ENCODE measurements around the gene SERPINE2. TPM values are rescaled to one million over a fixed set of nuclear protein-coding genes. Genes with fewer than 3 reads are reported as not detected.

SERPINE2 gene, protein sequence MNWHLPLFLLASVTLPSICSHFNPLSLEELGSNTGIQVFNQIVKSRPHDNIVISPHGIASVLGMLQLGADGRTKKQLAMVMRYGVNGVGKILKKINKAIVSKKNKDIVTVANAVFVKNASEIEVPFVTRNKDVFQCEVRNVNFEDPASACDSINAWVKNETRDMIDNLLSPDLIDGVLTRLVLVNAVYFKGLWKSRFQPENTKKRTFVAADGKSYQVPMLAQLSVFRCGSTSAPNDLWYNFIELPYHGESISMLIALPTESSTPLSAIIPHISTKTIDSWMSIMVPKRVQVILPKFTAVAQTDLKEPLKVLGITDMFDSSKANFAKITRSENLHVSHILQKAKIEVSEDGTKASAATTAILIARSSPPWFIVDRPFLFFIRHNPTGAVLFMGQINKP
- total RNA-seq, result 61.3 TPM

DNA sequence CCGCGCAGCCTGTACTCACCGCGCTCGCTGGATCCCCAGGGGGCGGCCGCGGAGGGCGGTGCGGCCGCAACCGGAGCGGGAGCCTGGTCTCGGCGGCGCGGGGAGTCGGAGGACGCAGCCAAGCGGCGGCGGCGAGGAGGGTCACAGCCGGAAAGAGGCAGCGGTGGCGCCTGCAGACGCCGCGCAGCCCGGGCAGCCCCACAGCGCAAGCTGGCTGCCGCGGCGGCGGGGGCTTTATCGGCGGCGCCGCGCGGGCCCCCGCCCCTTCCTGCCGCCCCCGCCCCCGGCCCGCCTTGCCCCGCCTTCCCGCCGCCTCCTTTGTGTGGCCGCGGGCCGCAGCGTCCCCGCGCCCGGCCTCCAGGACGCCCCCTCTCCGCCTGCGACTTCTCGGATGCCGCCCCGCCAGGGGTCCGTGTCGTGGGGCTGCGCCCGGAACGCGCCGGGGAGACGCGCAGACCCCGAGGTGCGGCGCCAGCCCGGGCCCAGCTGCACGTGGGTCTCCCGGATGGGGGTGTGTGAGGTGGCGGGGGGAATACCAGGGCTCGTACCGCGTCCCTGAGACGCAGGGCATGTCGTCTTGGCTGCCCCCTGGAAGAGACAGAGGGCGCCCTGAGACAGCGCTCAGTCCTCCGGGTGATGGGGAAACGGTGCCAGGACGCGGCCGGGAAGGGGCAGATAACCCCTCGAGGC, at the start of gene SERPINE2:
SERPINE2 (minus strand) TSS at position 207 of the 690 bp plus-strand sequence. CDS start 37,386 bp downstream, outside the sequence.
- ATAC-seq (peak; percentile 83), DNase-seq (ENCODE audit: low spot score) (peak; percentile 81)
- intact Hi-C loops (cut with DNase I), result no loop called here

DNA sequence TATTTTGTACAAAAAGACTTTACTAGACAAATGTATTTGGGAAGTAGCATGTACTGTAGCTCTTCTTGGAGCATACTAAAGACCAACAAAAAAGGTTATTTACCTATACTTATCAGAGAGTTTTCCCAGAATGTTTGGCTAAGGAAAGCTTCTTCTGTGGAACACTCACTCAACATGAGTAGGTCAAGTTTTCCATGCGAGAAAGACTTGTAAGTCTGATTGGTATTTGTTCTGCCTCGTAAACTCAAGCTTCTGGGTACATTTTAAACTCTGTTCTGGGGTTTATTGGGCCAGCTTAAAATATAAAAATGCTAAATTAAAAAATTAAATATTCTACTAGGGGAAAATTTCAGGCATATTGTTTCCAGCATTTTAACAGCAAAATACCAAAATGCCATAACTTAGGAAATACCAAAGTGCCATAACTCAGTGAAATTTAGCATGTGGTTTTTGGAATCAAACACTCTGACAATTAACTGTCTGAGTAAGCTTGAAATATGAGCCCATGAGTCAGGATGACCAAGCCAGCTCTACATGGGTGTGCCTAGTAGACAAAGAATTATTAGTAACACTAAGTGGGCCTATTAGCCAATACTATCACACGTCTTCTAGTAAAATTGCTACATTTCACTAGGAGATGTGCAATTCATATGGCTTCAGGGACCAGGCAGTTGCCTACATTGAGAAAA, 47.3 kb upstream of the SERPINE2 start:
- no peak for DNase-seq (ENCODE audit: low spot score)
- ATAC-seq, result peak; percentile 93
- intact Hi-C loops (cut with DNase I), result no loop called here

DNA sequence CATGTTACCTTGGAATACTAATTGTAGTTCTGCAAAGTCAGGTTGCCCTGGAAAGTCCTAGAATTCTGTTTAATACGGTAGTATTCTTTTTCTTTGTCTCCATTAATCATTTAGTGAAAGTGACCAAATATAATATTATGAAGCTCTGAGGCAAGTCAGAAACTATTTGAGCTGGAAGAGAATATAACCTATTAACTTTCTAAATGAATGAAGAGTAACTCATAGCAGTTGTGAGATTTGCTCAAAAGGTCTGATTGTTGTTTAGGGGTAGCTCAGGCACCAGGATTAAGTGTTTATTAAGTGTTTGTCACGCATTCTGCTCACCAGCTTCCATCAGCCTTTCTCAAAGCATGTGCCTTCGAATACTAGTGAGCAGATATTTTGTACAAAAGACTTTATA, 46.7 kb upstream of the SERPINE2 start:
- ATAC-seq, result no peak
- intact Hi-C loops (cut with DNase I), result no loop called here

DNA sequence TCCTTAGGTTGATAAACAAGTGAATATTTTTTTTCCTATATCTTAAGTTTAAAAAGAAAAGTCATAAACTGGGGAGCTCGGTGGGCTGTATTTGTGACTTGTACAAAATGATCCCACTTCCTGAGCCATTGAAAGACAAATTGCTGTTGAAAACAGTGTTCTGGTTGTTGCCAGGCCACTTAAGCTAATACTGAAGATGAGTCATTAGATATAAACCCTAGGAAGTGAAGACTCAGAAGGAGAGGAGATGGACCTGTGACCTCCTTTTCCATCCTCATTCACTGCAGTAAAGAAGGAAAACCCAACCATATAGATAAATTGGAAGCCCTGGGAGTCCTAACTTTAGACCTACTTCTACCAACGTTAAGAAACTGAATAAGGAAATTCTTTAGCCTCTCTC, 46.2 kb upstream of the SERPINE2 start:
- ATAC-seq (peak; percentile 44), DNase-seq (ENCODE audit: low spot score) (no peak)
- intact Hi-C loops (cut with DNase I), result no loop called here

More for the DNA sequence above, 46.7 kb upstream of the SERPINE2 start:
- DNase-seq (ENCODE audit: low spot score), result no peak

DNA sequence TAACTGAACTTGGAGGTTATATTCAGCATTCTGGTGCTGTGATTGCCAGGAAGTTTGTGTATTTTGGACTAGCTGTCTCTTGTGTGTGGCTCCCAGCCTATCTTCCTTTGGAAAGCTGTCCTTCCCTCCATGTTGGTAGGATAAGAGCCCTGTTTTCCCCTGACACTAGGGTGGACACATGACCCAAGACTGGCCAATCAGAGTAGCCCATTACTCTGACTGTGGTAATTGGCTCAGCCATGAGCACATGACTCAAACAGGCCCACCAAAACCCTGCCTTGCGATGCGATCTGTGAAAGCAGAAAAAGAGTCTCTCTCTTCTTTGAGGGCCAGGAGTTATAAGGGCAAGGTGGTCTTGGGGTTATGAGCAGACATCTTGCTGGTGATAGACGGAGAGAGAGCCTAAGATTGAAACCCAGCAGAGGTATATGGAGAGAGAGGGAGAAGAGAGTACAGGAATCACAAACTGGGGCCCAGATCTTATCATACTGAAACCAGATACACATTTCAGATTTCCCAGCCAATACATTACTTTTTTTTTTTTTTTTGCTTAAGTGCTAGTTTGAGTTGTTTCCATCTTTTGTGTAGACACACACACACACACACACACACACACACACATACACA, 45.3 kb upstream of the SERPINE2 start:
- DNase-seq (ENCODE audit: low spot score) (no peak), ATAC-seq (peak; percentile 70)
- intact Hi-C loops (cut with DNase I), result no loop called here

DNA sequence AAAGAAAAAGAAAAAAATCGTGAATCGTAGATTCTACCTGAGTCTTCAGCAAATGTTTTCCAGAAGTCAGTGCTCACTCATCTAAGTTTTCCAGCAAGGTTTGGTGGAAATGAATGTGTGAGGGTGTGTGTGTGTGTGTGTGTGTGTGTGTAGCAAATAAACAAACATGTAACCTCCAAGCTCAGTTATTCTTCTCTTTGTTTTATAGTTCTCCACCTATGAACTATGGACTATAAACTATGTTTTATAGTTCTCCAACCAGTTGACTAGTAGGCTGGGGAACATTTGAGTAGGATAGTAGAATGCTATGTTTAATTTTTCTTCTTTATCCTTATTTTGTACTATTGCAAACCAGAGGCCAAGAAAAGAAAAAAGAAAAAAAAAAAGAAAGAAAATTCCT, 44.6 kb upstream of the SERPINE2 start:
- ATAC-seq (no peak), DNase-seq (ENCODE audit: low spot score) (no peak)
- intact Hi-C loops (cut with DNase I), result no loop called here

DNA sequence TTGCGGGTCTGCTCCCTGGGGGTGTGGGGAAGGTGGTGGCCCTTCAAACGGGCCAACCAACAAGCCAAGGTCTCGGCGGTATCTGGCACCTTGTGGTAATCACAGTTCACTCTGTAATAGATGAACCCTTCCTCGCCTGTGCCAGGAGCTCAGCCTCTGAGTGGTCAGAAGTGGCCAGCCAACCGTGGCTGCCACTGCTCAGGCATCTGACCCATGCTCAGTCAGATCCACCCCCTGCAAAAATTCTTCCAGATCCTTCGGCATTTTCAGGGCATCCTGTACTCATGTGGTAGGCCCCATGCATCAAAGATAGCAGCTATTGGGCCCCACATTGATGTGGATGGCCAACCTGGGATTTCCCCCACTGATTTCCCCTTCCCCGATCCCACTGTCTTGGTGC, 39.6 kb upstream of the SERPINE2 start:
- no peak for DNase-seq (ENCODE audit: low spot score)
- intact Hi-C loops (cut with DNase I), result no loop called here
- ATAC-seq, result no peak

DNA sequence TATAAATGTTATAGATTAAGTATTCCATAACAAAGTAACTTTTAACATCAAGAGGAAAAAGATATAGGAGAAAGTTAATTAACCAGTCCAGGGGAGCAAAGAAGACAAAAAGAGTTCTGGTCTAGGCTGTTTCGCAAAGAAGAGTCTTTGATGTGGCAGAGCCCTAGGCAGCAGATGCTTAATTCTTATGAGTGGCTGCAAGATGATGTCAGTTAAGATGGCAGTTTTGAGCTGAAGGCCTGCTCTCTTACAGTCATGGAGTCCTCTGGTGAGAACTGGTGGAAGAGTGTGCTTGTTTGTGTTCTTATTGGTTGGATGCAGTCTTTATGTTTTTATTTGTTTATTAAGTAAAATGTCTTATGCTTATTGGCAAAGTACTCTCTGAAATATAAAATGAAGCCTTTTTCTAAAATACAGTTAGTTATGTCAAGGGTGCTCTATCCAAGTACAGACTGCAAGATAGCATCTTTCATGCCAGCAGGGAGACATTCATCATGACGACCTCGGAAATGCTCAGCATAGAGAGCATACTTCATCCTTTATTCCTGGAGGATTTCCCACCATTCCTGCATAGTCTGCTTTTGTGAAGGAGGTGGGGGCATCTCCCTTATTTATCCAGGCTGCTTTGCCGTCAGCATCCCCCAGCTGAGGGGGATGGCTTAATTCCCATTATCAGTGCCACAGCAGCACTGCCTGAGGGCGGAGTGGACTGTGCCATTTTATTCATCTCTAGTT, 38.9 kb upstream of the SERPINE2 start:
- intact Hi-C loops (cut with DNase I), result no loop called here
- no peak for ATAC-seq
- no peak for DNase-seq (ENCODE audit: low spot score)

DNA sequence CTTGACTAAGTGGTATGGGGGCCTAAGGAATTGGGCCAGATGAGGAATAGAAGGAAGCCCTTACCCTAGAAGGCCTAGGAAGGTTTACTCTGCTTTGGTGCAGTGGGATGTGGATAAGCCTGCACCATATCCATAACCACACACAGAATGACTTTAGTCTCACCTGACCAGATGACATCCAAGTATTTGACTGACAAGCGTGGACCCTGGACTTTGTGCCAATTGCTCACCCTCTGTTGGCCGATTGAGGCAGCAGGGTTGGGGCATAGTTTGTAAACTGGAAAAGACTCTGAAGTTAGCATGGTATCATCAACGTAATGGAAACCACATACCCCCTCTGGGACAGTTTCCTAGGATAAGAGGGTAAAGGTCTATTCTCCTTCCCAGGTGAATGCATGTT, 36.5 kb upstream of the SERPINE2 start:
- intact Hi-C loops (cut with DNase I), result no loop called here
- DNase-seq (ENCODE audit: low spot score) (no peak), ATAC-seq (no peak)

DNA sequence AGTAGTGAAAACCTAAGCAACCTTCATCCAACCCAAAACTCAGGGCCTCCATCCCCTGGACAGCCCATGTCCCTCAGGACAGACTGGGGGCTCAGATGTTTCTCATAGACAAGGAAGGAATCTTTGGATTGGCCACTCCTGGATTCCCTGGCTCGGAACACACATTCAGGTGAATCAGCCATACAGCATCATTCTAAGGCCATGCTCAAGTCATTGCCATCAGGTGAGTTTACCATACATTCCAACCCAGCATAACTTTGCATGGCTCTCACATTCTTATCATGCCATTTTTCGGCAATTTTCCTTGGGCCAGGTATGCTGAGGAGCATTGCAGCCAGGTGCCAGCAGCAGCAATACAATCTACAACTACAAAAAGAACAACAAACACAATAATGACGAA, 34.6 kb upstream of the SERPINE2 start:
- DNase-seq (ENCODE audit: low spot score) (no peak), ATAC-seq (no peak)
- intact Hi-C loops (cut with DNase I), result no loop called here

DNA sequence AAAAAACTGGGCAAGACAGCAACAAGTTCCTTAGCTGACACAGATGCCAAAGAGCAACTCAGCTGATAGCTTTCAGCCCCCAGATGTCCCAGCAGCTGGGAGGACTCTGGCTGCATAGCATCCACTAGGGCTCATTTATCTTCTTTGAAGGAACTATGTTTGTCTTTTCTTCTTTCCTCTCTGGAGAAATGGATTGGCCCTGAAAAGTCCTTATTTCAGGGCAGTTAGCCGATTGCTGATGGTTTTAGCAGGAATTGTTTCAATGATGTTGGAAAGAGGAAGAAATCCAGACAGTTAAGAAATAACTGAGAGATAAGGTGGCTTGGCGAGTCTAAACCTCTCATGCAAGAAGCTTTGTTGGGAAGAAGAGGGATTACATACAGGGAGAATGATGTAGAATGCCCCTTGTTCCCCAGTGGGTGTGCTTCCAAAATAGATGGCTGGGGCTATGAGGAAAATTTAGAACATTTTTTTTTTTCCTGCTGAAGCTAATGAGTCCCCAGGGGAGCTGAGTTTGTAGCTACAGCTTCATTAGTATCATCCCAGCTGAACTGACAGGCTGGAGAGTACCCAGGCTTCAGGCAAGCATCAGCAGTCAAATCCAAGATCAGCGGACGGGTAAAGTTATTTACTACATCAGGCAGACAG, 33.6 kb upstream of the SERPINE2 start:
- DNase-seq (ENCODE audit: low spot score) (no peak), ATAC-seq (peak; percentile 79)
- intact Hi-C loops (cut with DNase I), result no loop called here

DNA sequence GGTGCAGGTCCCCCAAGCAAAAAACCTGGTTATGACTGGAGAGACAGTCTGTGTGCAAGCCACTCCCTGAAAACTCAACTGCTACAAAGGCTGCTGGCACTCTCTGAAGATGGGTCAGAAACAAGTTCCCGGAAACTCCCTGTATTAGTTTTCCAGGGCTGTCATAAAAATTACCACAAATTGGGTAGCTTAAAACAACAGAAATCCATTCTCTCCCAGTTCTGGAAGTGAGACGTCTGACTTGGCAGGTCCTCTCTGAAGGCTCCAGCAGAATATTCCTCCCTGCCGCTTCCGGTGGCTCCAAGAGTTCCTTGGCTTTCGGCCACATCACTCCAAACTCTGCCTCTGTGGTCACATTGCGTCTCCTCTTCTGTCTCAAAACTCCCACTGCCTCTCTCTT, 30.1 kb upstream of the SERPINE2 start:
- ATAC-seq (no peak), DNase-seq (ENCODE audit: low spot score) (peak; percentile 63)
- intact Hi-C loops (cut with DNase I), result no loop called here

DNA sequence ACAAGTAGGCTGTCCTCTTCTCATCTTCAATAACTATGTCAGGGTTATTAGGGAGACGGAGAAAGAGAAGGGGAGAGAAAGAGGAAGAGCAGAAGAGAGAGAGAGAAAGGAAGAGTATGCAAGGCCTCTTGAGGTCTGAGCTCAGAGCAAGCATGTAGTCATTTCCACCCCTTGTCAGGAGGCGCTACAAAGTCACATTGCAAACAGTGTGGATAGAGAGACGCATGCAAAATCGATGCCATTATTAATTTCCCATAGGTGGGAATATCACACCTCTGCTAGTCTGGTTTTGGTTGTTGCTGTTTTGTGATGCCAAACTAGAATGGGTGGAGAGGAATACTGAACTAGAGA, 24.2 kb upstream of the SERPINE2 start:
- intact Hi-C loops (cut with DNase I), result no loop called here
- ATAC-seq (no peak), DNase-seq (ENCODE audit: low spot score) (no peak)

DNA sequence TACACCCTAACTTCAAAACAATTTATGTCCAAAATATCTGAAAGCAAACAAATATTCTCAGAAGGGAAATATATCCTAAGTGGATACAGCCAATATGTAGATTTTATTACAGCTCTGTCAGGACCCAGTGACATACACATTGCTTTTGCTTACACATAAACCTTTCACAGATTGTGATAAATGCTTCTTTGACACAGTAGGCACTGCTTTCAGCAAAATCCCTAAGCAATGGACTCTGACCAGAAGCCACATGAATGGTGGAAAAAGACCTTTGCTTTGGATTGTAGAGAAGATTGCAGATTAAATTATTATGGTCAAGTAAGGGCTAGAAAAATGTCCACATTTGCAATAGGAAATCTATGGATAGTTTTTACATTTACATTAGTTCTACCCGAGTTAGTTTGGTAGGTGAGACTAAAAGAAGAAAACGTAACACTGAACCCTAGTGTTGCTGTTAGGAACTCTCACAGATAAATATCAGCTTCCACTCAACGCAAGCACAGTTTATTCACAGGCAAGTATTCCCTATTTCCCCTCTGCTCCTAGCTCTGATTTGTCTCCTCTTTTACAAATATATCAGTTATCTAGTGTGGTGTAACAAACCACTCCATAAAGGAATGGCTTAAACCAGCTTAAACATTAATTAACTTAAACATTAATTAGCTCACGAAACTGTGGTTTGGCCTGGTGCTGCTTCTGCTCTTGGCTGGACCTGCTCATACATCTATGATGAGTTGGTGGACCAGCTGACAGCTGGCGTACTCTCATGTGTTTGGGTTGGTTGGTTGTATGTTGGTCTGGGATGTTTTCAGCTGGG, 23.6 kb upstream of the SERPINE2 start:
- intact Hi-C loops (cut with DNase I), result no loop called here
- ATAC-seq, result no peak

DNA sequence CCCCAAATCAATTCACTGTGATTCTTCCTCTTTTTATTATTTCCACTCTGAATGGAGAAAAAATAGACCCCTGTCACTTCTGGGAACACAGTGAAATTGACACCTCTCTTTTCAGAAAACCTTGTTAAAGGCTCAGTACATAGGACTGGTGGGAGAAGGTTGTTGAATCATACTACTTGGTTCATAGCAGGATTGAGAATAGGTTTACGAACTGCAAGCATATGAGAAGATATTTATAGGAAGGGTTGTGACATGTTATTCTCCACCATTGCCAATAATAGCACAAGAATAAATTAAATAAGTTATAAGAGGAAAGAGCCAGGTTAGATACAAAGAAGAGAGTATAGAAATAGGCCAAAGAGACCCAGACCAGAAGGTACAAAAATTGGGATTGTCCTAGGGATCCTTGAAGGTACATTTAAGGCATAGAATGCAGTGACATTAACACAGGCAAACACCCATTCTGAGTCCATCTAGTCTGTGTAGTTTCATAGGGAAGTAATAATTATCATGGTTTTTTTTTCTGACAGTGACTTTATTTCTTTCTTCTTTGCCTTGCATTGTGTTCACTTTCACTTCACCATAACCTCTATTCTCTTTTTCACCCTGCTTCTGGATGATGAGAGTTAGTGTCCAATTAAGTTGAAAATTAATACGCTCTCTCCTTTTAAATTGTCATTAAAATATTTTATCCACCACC, 21.8 kb upstream of the SERPINE2 start:
- DNase-seq (ENCODE audit: low spot score), result no peak
- ATAC-seq, result no peak
- intact Hi-C loops (cut with DNase I), result no loop called here

More for the DNA sequence above, 23.6 kb upstream of the SERPINE2 start:
- DNase-seq (ENCODE audit: low spot score), result no peak

DNA sequence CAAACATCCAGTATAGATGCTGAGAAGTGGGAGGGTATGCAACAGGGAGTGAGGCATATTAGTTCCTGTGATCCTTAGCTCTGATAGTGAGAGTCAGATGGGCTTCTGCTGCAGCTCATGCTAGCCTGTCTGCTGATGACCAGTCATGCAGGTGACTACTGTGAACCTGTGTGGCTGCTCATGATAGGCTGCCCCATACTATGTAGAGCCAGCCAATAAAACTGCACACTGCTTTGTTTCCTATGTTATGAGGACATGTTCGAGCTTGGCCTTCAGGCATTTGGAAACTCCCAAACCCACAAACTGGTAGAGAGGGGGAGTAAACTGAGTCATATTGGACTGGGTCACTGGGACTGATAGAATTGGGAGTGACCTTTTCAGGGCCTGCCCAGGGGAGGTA, 20.1 kb upstream of the SERPINE2 start:
- no peak for ATAC-seq
- no peak for DNase-seq (ENCODE audit: low spot score)
- intact Hi-C loops (cut with DNase I), result loop anchor here (5.0 kb wide), 1 partner anchor 1777 kb away; no protein-coding TSS in a partner anchor

Measured in sciatic nerve (tissue), 2 donors.